ENCODE measurements around the gene ZNF491.
"Not testable (repeated sequence)": the region's sequence is repeated elsewhere in the genome, so short reads cannot be mapped to it uniquely, and the experiment has no call there.

Gene ZNF491

GRCh38 chr19:11769995-11770394 lies 28.3 kb upstream of the ZNF491 start:
- H3K9me3 ChIP-seq (ENCODE audit: control insufficient read depth, insufficient read depth, low read length): peaks cover 20% of the 10 kb centered on the region
- H3K4me3 ChIP-seq (ENCODE audit: low read depth, low read length): no peak overlapping the region
- H3K9ac ChIP-seq (ENCODE audit: low read depth, low read length): no peak overlapping the region
- peaks cover 21% of the 10 kb centered on the region for H3K27me3 ChIP-seq (ENCODE audit: control insufficient read depth, insufficient read depth, low read length)
- H3K36me3 ChIP-seq (ENCODE audit: control insufficient read depth, insufficient read depth, low read length): no peaks in the 10 kb centered on the region
- no peak overlapping the region for H3K27ac ChIP-seq (ENCODE audit: low read depth, low read length)
- H3K4me1 ChIP-seq (ENCODE audit: control insufficient read depth, insufficient read depth, low read length): no peaks in the 10 kb centered on the region

GRCh38 chr19:11771520-11771919 lies 26.8 kb upstream of the ZNF491 start:
- peaks cover 21% of the 10 kb centered on the region for H3K27me3 ChIP-seq (ENCODE audit: control insufficient read depth, insufficient read depth, low read length)
- not testable (repeated sequence) for H3K9ac ChIP-seq (ENCODE audit: low read depth, low read length); H3K4me3 ChIP-seq (ENCODE audit: low read depth, low read length); H3K27ac ChIP-seq (ENCODE audit: low read depth, low read length); H3K36me3 ChIP-seq (ENCODE audit: control insufficient read depth, insufficient read depth, low read length); H3K4me1 ChIP-seq (ENCODE audit: control insufficient read depth, insufficient read depth, low read length)
- peaks cover 29% of the 10 kb centered on the region for H3K9me3 ChIP-seq (ENCODE audit: control insufficient read depth, insufficient read depth, low read length)

- not testable (repeated sequence) for H3K27ac ChIP-seq (ENCODE audit: low read depth, low read length); H3K4me3 ChIP-seq (ENCODE audit: low read depth, low read length); H3K36me3 ChIP-seq (ENCODE audit: control insufficient read depth, insufficient read depth, low read length); H3K4me1 ChIP-seq (ENCODE audit: control insufficient read depth, insufficient read depth, low read length); H3K9ac ChIP-seq (ENCODE audit: low read depth, low read length); H3K27me3 ChIP-seq (ENCODE audit: control insufficient read depth, insufficient read depth, low read length)
- H3K9me3 ChIP-seq (ENCODE audit: control insufficient read depth, insufficient read depth, low read length): peaks cover 66% of the 10 kb centered on the region
These were observed 21.7 kb upstream of the ZNF491 start for GRCh38 chr19:11776669-11777068.

GRCh38 chr19:11780431-11781020 lies 17.8 kb upstream of the ZNF491 start:
- H3K27me3 ChIP-seq (ENCODE audit: control insufficient read depth, insufficient read depth, low read length): no peaks in the 10 kb centered on the region
- no peaks in the 10 kb centered on the region for H3K36me3 ChIP-seq (ENCODE audit: control insufficient read depth, insufficient read depth, low read length)
- H3K9me3 ChIP-seq (ENCODE audit: control insufficient read depth, insufficient read depth, low read length): peaks cover 83% of the 10 kb centered on the region
- H3K4me3 ChIP-seq (ENCODE audit: low read depth, low read length): no peak overlapping the region
- H3K27ac ChIP-seq (ENCODE audit: low read depth, low read length): no peak overlapping the region
- H3K4me1 ChIP-seq (ENCODE audit: control insufficient read depth, insufficient read depth, low read length): no peaks in the 10 kb centered on the region
- H3K9ac ChIP-seq (ENCODE audit: low read depth, low read length): no peak overlapping the region

- Histone ChIP-seq H3K27ac (ENCODE audit: low read depth, low read length) (no peak overlapping the region), H3K9me3 (ENCODE audit: control insufficient read depth, insufficient read depth, low read length) (peaks cover 75% of the 10 kb centered on the region), H3K27me3 (ENCODE audit: control insufficient read depth, insufficient read depth, low read length) (no peaks in the 10 kb centered on the region), H3K4me1 (ENCODE audit: control insufficient read depth, insufficient read depth, low read length) (no peaks in the 10 kb centered on the region), H3K36me3 (ENCODE audit: control insufficient read depth, insufficient read depth, low read length) (no peaks in the 10 kb centered on the region), H3K4me3 (ENCODE audit: low read depth, low read length) (no peak overlapping the region), H3K9ac (ENCODE audit: low read depth, low read length) (no peak overlapping the region)
These were observed 16.8 kb upstream of the ZNF491 start for GRCh38 chr19:11781295-11782057.

- H3K9me3 ChIP-seq (ENCODE audit: control insufficient read depth, insufficient read depth, low read length): peaks cover 78% of the 10 kb centered on the region
- H3K27me3 ChIP-seq (ENCODE audit: control insufficient read depth, insufficient read depth, low read length): no peaks in the 10 kb centered on the region
- H3K9ac ChIP-seq (ENCODE audit: low read depth, low read length): no peak overlapping the region
- H3K4me3 ChIP-seq (ENCODE audit: low read depth, low read length): no peak overlapping the region
- no peak overlapping the region for H3K27ac ChIP-seq (ENCODE audit: low read depth, low read length)
- no peaks in the 10 kb centered on the region for H3K36me3 ChIP-seq (ENCODE audit: control insufficient read depth, insufficient read depth, low read length)
- no peaks in the 10 kb centered on the region for H3K4me1 ChIP-seq (ENCODE audit: control insufficient read depth, insufficient read depth, low read length)
These were observed 14.6 kb upstream of the ZNF491 start for GRCh38 chr19:11783767-11784166.

- Histone ChIP-seq H3K36me3 (ENCODE audit: control insufficient read depth, insufficient read depth, low read length) (no peaks in the 10 kb centered on the region), H3K9ac (ENCODE audit: low read depth, low read length) (no peak overlapping the region), H3K27me3 (ENCODE audit: control insufficient read depth, insufficient read depth, low read length) (no peaks in the 10 kb centered on the region), H3K4me3 (ENCODE audit: low read depth, low read length) (no peak overlapping the region), H3K27ac (ENCODE audit: low read depth, low read length) (no peak overlapping the region), H3K4me1 (ENCODE audit: control insufficient read depth, insufficient read depth, low read length) (no peaks in the 10 kb centered on the region), H3K9me3 (ENCODE audit: control insufficient read depth, insufficient read depth, low read length) (peaks cover 73% of the 10 kb centered on the region)
These were observed 14.0 kb upstream of the ZNF491 start for GRCh38 chr19:11784356-11784755.

- no peak overlapping the region for H3K9ac ChIP-seq (ENCODE audit: low read depth, low read length)
- H3K9me3 ChIP-seq (ENCODE audit: control insufficient read depth, insufficient read depth, low read length): peaks cover 43% of the 10 kb centered on the region
- H3K27ac ChIP-seq (ENCODE audit: low read depth, low read length): no peak overlapping the region
- no peaks in the 10 kb centered on the region for H3K27me3 ChIP-seq (ENCODE audit: control insufficient read depth, insufficient read depth, low read length)
- H3K36me3 ChIP-seq (ENCODE audit: control insufficient read depth, insufficient read depth, low read length): no peaks in the 10 kb centered on the region
- no peak overlapping the region for H3K4me3 ChIP-seq (ENCODE audit: low read depth, low read length)
- H3K4me1 ChIP-seq (ENCODE audit: control insufficient read depth, insufficient read depth, low read length): no peaks in the 10 kb centered on the region
These were observed 10.8 kb upstream of the ZNF491 start for GRCh38 chr19:11787536-11787935.

GRCh38 chr19:11792942-11793341 lies 5.4 kb upstream of the ZNF491 start:
- Histone ChIP-seq H3K27ac (ENCODE audit: low read depth, low read length) (no peak overlapping the region), H3K9me3 (ENCODE audit: control insufficient read depth, insufficient read depth, low read length) (peaks cover 8% of the 10 kb centered on the region; the same call in 1 of the 2 replicates), H3K4me3 (ENCODE audit: low read depth, low read length) (no peak overlapping the region), H3K9ac (ENCODE audit: low read depth, low read length) (no peak overlapping the region), H3K36me3 (ENCODE audit: control insufficient read depth, insufficient read depth, low read length) (no peaks in the 10 kb centered on the region), H3K4me1 (ENCODE audit: control insufficient read depth, insufficient read depth, low read length) (peaks cover 5% of the 10 kb centered on the region; the same call in 1 of the 2 replicates), H3K27me3 (ENCODE audit: control insufficient read depth, insufficient read depth, low read length) (no peaks in the 10 kb centered on the region)

GRCh38 chr19:11797491-11797890 lies 832 bp upstream of the ZNF491 start:
- no peak overlapping the region for H3K27ac ChIP-seq (ENCODE audit: low read depth, low read length)
- H3K36me3 ChIP-seq (ENCODE audit: control insufficient read depth, insufficient read depth, low read length): no peaks in the 10 kb centered on the region
- peaks cover 14% of the 10 kb centered on the region for H3K27me3 ChIP-seq (ENCODE audit: control insufficient read depth, insufficient read depth, low read length)
- H3K9me3 ChIP-seq (ENCODE audit: control insufficient read depth, insufficient read depth, low read length): no peaks in the 10 kb centered on the region
- no peak overlapping the region for H3K9ac ChIP-seq (ENCODE audit: low read depth, low read length)
- peaks cover 7% of the 10 kb centered on the region; the same call in 1 of the 2 replicates for H3K4me1 ChIP-seq (ENCODE audit: control insufficient read depth, insufficient read depth, low read length)
- peak overlapping the region; percentile 82; the same call in 1 of the 2 replicates for H3K4me3 ChIP-seq (ENCODE audit: low read depth, low read length)

- Histone ChIP-seq H3K4me3 (ENCODE audit: low read depth, low read length) (no peak overlapping the region), H3K9me3 (ENCODE audit: control insufficient read depth, insufficient read depth, low read length) (peaks cover 48% of the 10 kb centered on the region), H3K27me3 (ENCODE audit: control insufficient read depth, insufficient read depth, low read length) (no peaks in the 10 kb centered on the region), H3K9ac (ENCODE audit: low read depth, low read length) (no peak overlapping the region), H3K4me1 (ENCODE audit: control insufficient read depth, insufficient read depth, low read length) (no peaks in the 10 kb centered on the region), H3K36me3 (ENCODE audit: control insufficient read depth, insufficient read depth, low read length) (no peaks in the 10 kb centered on the region), H3K27ac (ENCODE audit: low read depth, low read length) (no peak overlapping the region)
These were observed 8.2 kb downstream of the ZNF491 start for GRCh38 chr19:11806354-11807098.
